Thoracic aorta (tissue), 2 donors: Measurements from ENCODE around the gene CNTNAP2. TPM values are rescaled to one million over a fixed set of nuclear protein-coding genes. Genes with fewer than 3 reads are reported as not detected.

Experiments
- ATAC-seq: fragments of 150-250 bp; one replicate; pipeline ENCODE4 v1.8.0; 2017; ENCODE audit warnings: low read depth; ENCODE audit not compliant: insufficient number of reproducible peaks, low FRiP score
- DNase-seq: peaks from one replicate; pipeline ENCODE4 v3.0.0-alpha.2; 2020; ENCODE audit warnings: low spot score
- H3K27ac ChIP-seq, 2 donors: fragments of 200-600 bp; sonication (generic); 1 replicate in 1 of 2; 2 replicates in 1 of 2; pipeline ENCODE4 v1.5.1; 2016; ENCODE audit warnings: mild to moderate bottlenecking in 2 of 2, moderate library complexity in 2 of 2
- H3K27me3 ChIP-seq: fragments of 200-600 bp; sonication (generic); replicated peaks from 2 replicates; pipeline ENCODE4 v1.6.0; 2016; ENCODE audit warnings: mild to moderate bottlenecking; ENCODE audit not compliant: insufficient read depth
- H3K36me3 ChIP-seq: fragments of 200-600 bp; sonication (generic); one replicate; pipeline ENCODE4 v1.5.1; 2016
- H3K4me1 ChIP-seq, 2 donors: fragments of 200-600 bp; sonication (generic); 1 replicate in 1 of 2; 2 replicates in 1 of 2; pipeline versions ENCODE4 v1.5.1 to v1.6.0; 2016; ENCODE audit warnings: low read depth in 2 of 2, mild to moderate bottlenecking in 1 of 2; ENCODE audit not compliant: control insufficient read depth in 1 of 2
- H3K4me3 ChIP-seq: fragments of 200-600 bp; sonication (generic); 2 replicates; pipeline ENCODE4 v1.5.1; 2016; ENCODE audit warnings: mild to moderate bottlenecking
- H3K9me3 ChIP-seq: fragments of 200-600 bp; sonication (generic); 2 replicates; pipeline ENCODE4 v1.5.1; 2016
- CTCF ChIP-seq: fragments of 200-600 bp; sonication (generic); IDR thresholded peaks from one replicate; pipeline ENCODE4 v1.5.1; 2019; ENCODE audit warnings: antibody characterized with exemption
- total RNA-seq, 2 donors: library from RNA; depleted of rRNA; stranded (reverse); fragments of >200 nt; gene quantifications; one replicate each; pipeline versions ENCODE4 v1.1.0 to v1.2.3, GENCODE V29; 2016

The CNTNAP2 gene
- total RNA-seq, 2 donors from 2014 or later, result not detected

- no peak for DNase-seq
- TF ChIP-seq CTCF, result no peak
- H3K27ac ChIP-seq, result no peak overlapping the region
- H3K36me3 ChIP-seq, result no peaks in the 10 kb centered on the region
- ATAC-seq, result no peak
- no peak overlapping the region for H3K4me3 ChIP-seq
- no peaks in the 10 kb centered on the region for H3K27me3 ChIP-seq
- H3K4me1 ChIP-seq, result peaks cover 8 to 13% of the 10 kb centered on the region in 2 donors
- H3K9me3 ChIP-seq, result no peaks in the 10 kb centered on the region
Measured at GRCh38 chr7:148340438-148341280, 2224.1 kb downstream of the CNTNAP2 start.

GRCh38 chr7:148344406-148344805 lies 2227.8 kb downstream of the CNTNAP2 start:
- no peaks in the 10 kb centered on the region for H3K36me3 ChIP-seq
- H3K4me1 ChIP-seq, result peaks cover 3% of the 10 kb centered on the region in 2 donors
- H3K27ac ChIP-seq, result no peak overlapping the region
- no peak for ATAC-seq
- no peak for DNase-seq
- no peaks in the 10 kb centered on the region for H3K9me3 ChIP-seq
- no peaks in the 10 kb centered on the region for H3K27me3 ChIP-seq
- no peak for TF ChIP-seq CTCF
- H3K4me3 ChIP-seq, result no peak overlapping the region

- Histone ChIP-seq H3K27me3 (no peaks in the 10 kb centered on the region), H3K36me3 (no peaks in the 10 kb centered on the region), H3K4me3 (no peak overlapping the region), H3K27ac (no peak overlapping the region), H3K4me1 (no peaks in the 10 kb centered on the region), H3K9me3 (no peaks in the 10 kb centered on the region)
- no peak for ATAC-seq
- no peak for TF ChIP-seq CTCF
- DNase-seq, result no peak
Measured at GRCh38 chr7:148347981-148348380, 2231.4 kb downstream of the CNTNAP2 start.

- Histone ChIP-seq H3K27ac (no peak overlapping the region), H3K4me1 (no peaks in the 10 kb centered on the region), H3K36me3 (no peaks in the 10 kb centered on the region), H3K9me3 (no peaks in the 10 kb centered on the region), H3K27me3 (no peaks in the 10 kb centered on the region), H3K4me3 (no peak overlapping the region)
- ATAC-seq (no peak), DNase-seq (no peak)
- TF ChIP-seq CTCF, result no peak
Measured at GRCh38 chr7:148348466-148348865, 2231.9 kb downstream of the CNTNAP2 start.

GRCh38 chr7:148356303-148356702 lies 2239.7 kb downstream of the CNTNAP2 start:
- no peaks in the 10 kb centered on the region for H3K9me3 ChIP-seq
- no peak for ATAC-seq
- no peaks in the 10 kb centered on the region for H3K27me3 ChIP-seq
- no peak overlapping the region for H3K27ac ChIP-seq
- no peak overlapping the region for H3K4me3 ChIP-seq
- no peak for DNase-seq
- TF ChIP-seq CTCF, result no peak
- H3K4me1 ChIP-seq, result no peaks in the 10 kb centered on the region
- H3K36me3 ChIP-seq, result no peaks in the 10 kb centered on the region
